ENCODE data around the gene KCNA4.

The KCNA4 gene

DNA sequence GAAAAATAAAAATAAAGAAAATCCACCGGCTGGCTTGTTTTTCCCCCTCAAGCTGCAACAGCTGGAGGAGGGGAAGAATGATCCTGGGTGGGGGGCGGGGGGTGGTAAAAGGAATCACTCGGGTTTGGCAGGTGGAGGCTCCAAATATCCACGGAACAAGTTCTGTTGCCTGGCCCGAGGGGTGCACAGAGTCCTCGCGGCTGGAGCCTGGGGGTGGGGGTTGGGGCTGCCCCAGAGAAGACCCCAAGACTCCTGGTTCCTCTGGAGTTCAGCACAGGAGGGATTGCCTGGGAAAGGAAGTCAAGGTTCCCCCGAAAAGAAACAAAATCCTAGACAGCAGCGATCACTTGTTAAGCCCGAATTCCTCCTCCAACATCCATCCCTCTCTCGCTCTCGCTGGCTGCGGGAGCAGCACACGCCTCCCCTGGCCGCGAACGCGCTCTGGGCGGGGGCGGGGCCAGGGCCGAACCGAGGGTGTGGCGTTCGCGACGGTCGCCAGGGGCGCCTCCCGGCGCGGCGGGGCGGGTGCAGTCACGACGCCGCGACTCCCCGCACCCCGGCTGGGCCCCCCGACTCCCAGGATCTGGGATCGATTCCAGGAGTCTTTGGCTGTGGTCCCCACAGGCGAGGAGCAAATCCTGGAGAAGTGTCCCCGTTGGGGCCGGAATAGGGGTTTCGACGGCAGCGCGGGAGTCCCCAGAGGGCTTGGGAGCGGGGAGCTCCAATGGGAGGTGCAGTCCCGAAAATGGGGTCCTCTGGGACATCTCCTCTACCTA, at the start of gene KCNA4:
Gene KCNA4, minus strand, starts transcription at position 443 of the 776 bp plus-strand sequence. CDS start 4,352 bp downstream, outside the sequence.
- no peak for TF ChIP-seq CTCF (IDR thresholded peaks at IDR 0.05; ENCODE audit: low read depth, low read length, missing control alignments)
- no peak within 1 kb of the TSS for H3K4me3 ChIP-seq (ENCODE audit: low read depth, low read length)
- DNase-seq (ENCODE audit: low read depth), result no peak

GRCh38 chr11:30062103-30062502, 45.3 kb upstream of the KCNA4 start:
- no peak for TF ChIP-seq CTCF (IDR thresholded peaks at IDR 0.05; ENCODE audit: low read depth, low read length, missing control alignments)
- no peak overlapping the region for H3K4me3 ChIP-seq (ENCODE audit: low read depth, low read length)
- DNase-seq (ENCODE audit: low read depth), result no peak

DNA sequence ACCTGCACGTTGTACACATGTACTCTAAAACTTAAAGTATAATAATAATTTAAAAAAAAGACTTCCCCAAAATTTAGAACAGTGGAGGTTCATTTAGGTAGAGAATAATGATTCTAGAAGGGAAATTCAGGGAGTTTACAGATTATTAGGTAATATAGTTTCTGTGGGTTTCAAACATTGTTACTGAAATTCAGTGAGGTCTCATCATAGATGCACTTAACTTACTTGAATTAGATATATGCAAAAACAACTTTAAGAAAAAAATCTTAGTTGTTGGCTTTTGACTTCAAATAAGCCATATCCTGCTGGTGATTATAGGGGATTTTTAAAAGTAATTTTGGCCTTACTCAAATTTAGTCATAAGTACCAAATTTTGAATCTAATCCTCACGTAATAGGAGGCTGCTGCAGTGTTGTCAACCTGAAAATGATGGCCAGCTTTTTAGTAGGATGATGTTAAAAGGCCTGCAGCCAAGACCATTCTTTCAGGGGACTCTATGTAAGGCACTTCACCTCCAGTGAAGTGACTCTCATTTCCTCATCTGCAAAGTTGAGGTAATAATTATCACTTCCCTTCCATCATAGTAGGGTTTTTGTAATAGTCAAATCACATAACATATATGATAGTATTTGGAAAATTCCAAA, 42.5 kb upstream of the KCNA4 start:
- no peak for TF ChIP-seq CTCF (IDR thresholded peaks at IDR 0.05; ENCODE audit: low read depth, low read length, missing control alignments)
- H3K4me3 ChIP-seq (ENCODE audit: low read depth, low read length), result no peak overlapping the region

GRCh38 chr11:30049214-30049613, 32.4 kb upstream of the KCNA4 start:
- DNase-seq (ENCODE audit: low read depth), result no peak
- H3K4me3 ChIP-seq (ENCODE audit: low read depth, low read length), result no peak overlapping the region
- TF ChIP-seq CTCF (IDR thresholded peaks at IDR 0.05; ENCODE audit: low read depth, low read length, missing control alignments), result no peak

More for the DNA sequence above, 42.5 kb upstream of the KCNA4 start:
- DNase-seq (ENCODE audit: low read depth), result no peak

- no peak overlapping the region for H3K4me3 ChIP-seq (ENCODE audit: low read depth, low read length)
- peak; percentile 39 for TF ChIP-seq CTCF (IDR thresholded peaks at IDR 0.05; ENCODE audit: low read depth, low read length, missing control alignments)
- DNase-seq (ENCODE audit: low read depth), result no peak
These were observed 29.7 kb upstream of the KCNA4 start for GRCh38 chr11:30046578-30046945.

- H3K4me3 ChIP-seq (ENCODE audit: low read depth, low read length), result no peak overlapping the region
- no peak for TF ChIP-seq CTCF (IDR thresholded peaks at IDR 0.05; ENCODE audit: low read depth, low read length, missing control alignments)
- no peak for DNase-seq (ENCODE audit: low read depth)
These were observed 29.2 kb upstream of the KCNA4 start for GRCh38 chr11:30045921-30046577.

All from GM12864 (cell line).